ENCODE results near the gene TMEM252.

Gene TMEM252

GRCh38 chr9:68540712-68541535 is at the start of gene TMEM252:
TSS of gene TMEM252 (minus strand) at chr9:68540883. CDS start at chr9:68540814, 69 bp downstream.
- no peak for DNase-seq

GRCh38 chr9:68585034-68585761 is 44.5 kb upstream of the TMEM252 start:
- DNase-seq = no peak

- peak; percentile 86 for DNase-seq
These were observed 43.7 kb upstream of the TMEM252 start for GRCh38 chr9:68584189-68585033.

GRCh38 chr9:68581696-68582095 is 41.0 kb upstream of the TMEM252 start:
- DNase-seq = no peak

GRCh38 chr9:68577774-68578591 is 37.3 kb upstream of the TMEM252 start:
- DNase-seq = no peak

- DNase-seq = no peak
These were observed 35.1 kb upstream of the TMEM252 start for GRCh38 chr9:68575817-68576216.

GRCh38 chr9:68574150-68574549 is 33.5 kb upstream of the TMEM252 start:
- DNase-seq = no peak

- DNase-seq = no peak
These were observed 26.9 kb upstream of the TMEM252 start for GRCh38 chr9:68567565-68567964.

GRCh38 chr9:68562461-68562860 is 21.8 kb upstream of the TMEM252 start:
- no peak for DNase-seq

GRCh38 chr9:68560071-68560844 is 19.6 kb upstream of the TMEM252 start:
- DNase-seq = peak; percentile 84

GRCh38 chr9:68558545-68558944 is 17.9 kb upstream of the TMEM252 start:
- no peak for DNase-seq

GRCh38 chr9:68555437-68556150 is 14.9 kb upstream of the TMEM252 start:
- no peak for DNase-seq

GRCh38 chr9:68552700-68553476 is 12.2 kb upstream of the TMEM252 start:
- DNase-seq = no peak

- DNase-seq = no peak
These were observed 10.5 kb upstream of the TMEM252 start for GRCh38 chr9:68551191-68551590.

- no peak for DNase-seq
These were observed 7.6 kb upstream of the TMEM252 start for GRCh38 chr9:68548241-68548640.

GRCh38 chr9:68547417-68547816 is 6.7 kb upstream of the TMEM252 start:
- no peak for DNase-seq

GRCh38 chr9:68546596-68547390 is 6.1 kb upstream of the TMEM252 start:
- no peak for DNase-seq

- DNase-seq = no peak
These were observed 4.5 kb upstream of the TMEM252 start for GRCh38 chr9:68545033-68545705.

GRCh38 chr9:68541568-68541967 is 885 bp upstream of the TMEM252 start:
- DNase-seq = no peak
